H1 (cell line): ENCODE results near the gene DIP2C. TPM values are rescaled to one million over a fixed set of nuclear protein-coding genes. Genes with fewer than 3 reads are reported as not detected.

Experiments used
- CTCF ChIA-PET: fragments of 300-600 bp; sonication (Branson Sonifier 250); formaldehyde crosslinking; loops from one replicate; lab custom pipeline; 2021; ENCODE audit not compliant: partially characterized antibody; lab: Charles Lee
- POLR2A ChIA-PET: fragments of 300-600 bp; sonication (Branson Sonifier 250); formaldehyde crosslinking; loops from one replicate; lab custom pipeline; 2021; ENCODE audit warnings: inconsistent platforms; ENCODE audit not compliant: partially characterized antibody; lab: Charles Lee
- DNase-seq, 2 experiments: peaks; one replicate each; pipeline versions ENCODE4 v3.0.0 to v3.0.0-alpha.2; 2010 to 2022; ENCODE audit warnings: low spot score in 2 of 2, low read depth in 1 of 2, mixed read lengths in 1 of 2
- FAIRE-seq: peaks from 2 replicates; lab custom pipeline; 2011; peaks lifted over from hg19 to GRCh38; lab: Jason Lieb, UNC
- H2AFZ ChIP-seq: 2 replicates; pipeline ENCODE4 v1.8.1; 2012; ENCODE audit warnings: low read length, inconsistent platforms
- H2AK5ac ChIP-seq: 2 replicates; pipeline ENCODE4 v1.6.1; 2013; ENCODE audit warnings: low read depth, low read length
- H2BK120ac ChIP-seq: replicated peaks from 2 replicates; pipeline ENCODE3; 2013; ENCODE audit warnings: low read depth, low read length, inconsistent platforms
- H2BK12ac ChIP-seq: 2 replicates; pipeline ENCODE4 v1.6.1; 2013; ENCODE audit warnings: low read depth, low read length
- H2BK15ac ChIP-seq: 2 replicates; pipeline ENCODE4 v1.6.1; 2013; ENCODE audit warnings: low read length
- H2BK20ac ChIP-seq: 2 replicates; pipeline ENCODE4 v1.6.1; 2013; ENCODE audit warnings: low read length
- H2BK5ac ChIP-seq: 2 replicates; pipeline ENCODE4 v1.6.1; 2013; ENCODE audit warnings: low read depth, low read length
- H3K14ac ChIP-seq: 2 replicates; pipeline ENCODE4 v1.6.1; 2013; ENCODE audit warnings: inconsistent platforms; ENCODE audit not compliant: insufficient read length
- H3K18ac ChIP-seq: 2 replicates; pipeline ENCODE4 v1.6.1; 2013; ENCODE audit warnings: low read length; ENCODE audit errors: extremely low read depth
- H3K23ac ChIP-seq: 2 replicates; pipeline ENCODE4 v1.6.1; 2013; ENCODE audit warnings: inconsistent platforms; ENCODE audit not compliant: insufficient read length
- H3K23me2 ChIP-seq: 2 replicates; pipeline ENCODE4 v1.6.1; 2013; ENCODE audit warnings: low read depth, low read length
- H3K27ac ChIP-seq: 2 replicates; pipeline ENCODE4 v1.6.1; 2011; ENCODE audit warnings: low read depth, low read length, inconsistent platforms
- H3K27me3 ChIP-seq, 4 experiments: replicated peaks in 1 of 4; 1 replicate in 1 of 4; 2 replicates in 3 of 4; pipeline versions ENCODE4 v1.6.1 to v1.8.1; 2011 to 2013; ENCODE audit warnings: low read length in 3 of 4, mild to moderate bottlenecking in 3 of 4, inconsistent platforms in 2 of 4, mixed read lengths in 2 of 4, moderate library complexity in 1 of 4; ENCODE audit not compliant: control insufficient read depth in 3 of 4, insufficient read depth in 3 of 4; ENCODE audit errors: extremely low read depth in 1 of 4
- H3K36me3 ChIP-seq, 4 experiments: 2 replicates each; pipeline versions ENCODE4 v1.6.1 to v1.8.1; 2011 to 2013; ENCODE audit warnings: mild to moderate bottlenecking in 4 of 4, low read length in 3 of 4, moderate library complexity in 2 of 4, control low read depth in 1 of 4, inconsistent platforms in 1 of 4; ENCODE audit not compliant: insufficient read depth in 4 of 4, control insufficient read depth in 2 of 4
- H3K4ac ChIP-seq: replicated peaks from 2 replicates; pipeline ENCODE3; 2013; ENCODE audit warnings: low read length, low read depth, mixed read lengths, inconsistent platforms; ENCODE audit not compliant: insufficient read length
- H3K4me1 ChIP-seq, 4 experiments: replicated peaks in 1 of 4; 1 replicate in 1 of 4; 2 replicates in 3 of 4; pipeline versions ENCODE4 v1.6.1 to v1.8.1; 2011 to 2013; ENCODE audit warnings: low read length in 3 of 4, inconsistent platforms in 2 of 4, mixed read lengths in 1 of 4; ENCODE audit not compliant: insufficient read depth in 4 of 4, control insufficient read depth in 3 of 4
- H3K4me2 ChIP-seq, 2 experiments: 2 replicates each; pipeline versions ENCODE4 v1.6.1 to v1.8.1; 2011 to 2013; ENCODE audit warnings: low read depth in 2 of 2, low read length in 2 of 2, control low read depth in 1 of 2, inconsistent platforms in 1 of 2, mild to moderate bottlenecking in 1 of 2; ENCODE audit not compliant: insufficient read depth in 1 of 2
- H3K4me3 ChIP-seq, 4 experiments: fragments of 200-600, 300-600 bp in 1 of 4; sonication (generic), shearing (Covaris generic), sonication (Bioruptor Twin) in 1 of 4; 2 replicates each; pipeline versions ENCODE4 v1.5.1 to v1.8.1; 2011 to 2016; ENCODE audit warnings: low read length in 4 of 4, low read depth in 3 of 4, control low read depth in 2 of 4, inconsistent platforms in 2 of 4, mild to moderate bottlenecking in 2 of 4, mixed read lengths in 1 of 4, moderate library complexity in 1 of 4; ENCODE audit not compliant: insufficient read depth in 2 of 4; ENCODE audit errors: extremely low read depth in 1 of 4
- H3K56ac ChIP-seq: replicated peaks from 2 replicates; pipeline ENCODE3; 2013; ENCODE audit warnings: low read depth, mild to moderate bottlenecking, mixed read lengths, low read length, inconsistent platforms; ENCODE audit not compliant: insufficient read length
- H3K79me1 ChIP-seq: 2 replicates; pipeline ENCODE4 v1.6.1; 2013; ENCODE audit warnings: low read depth, low read length, control low read depth
- H3K79me2 ChIP-seq, 2 experiments: 2 replicates each; pipeline versions ENCODE4 v1.6.1 to v1.8.1; 2012 to 2013; ENCODE audit warnings: low read length in 2 of 2, mild to moderate bottlenecking in 2 of 2, inconsistent platforms in 1 of 2; ENCODE audit not compliant: insufficient read depth in 2 of 2, control insufficient read depth in 1 of 2
- H3K9ac ChIP-seq, 4 experiments: replicated peaks in 1 of 4; 1 replicate in 1 of 4; 2 replicates in 3 of 4; pipeline versions ENCODE4 v1.6.1 to v1.8.1; 2011 to 2013; ENCODE audit warnings: low read depth in 3 of 4, low read length in 3 of 4, control low read depth in 2 of 4, mild to moderate bottlenecking in 2 of 4, moderate library complexity in 2 of 4, inconsistent platforms in 1 of 4; ENCODE audit errors: extremely low read depth in 1 of 4
- H3K9me3 ChIP-seq, 2 experiments: 2 replicates each; pipeline versions ENCODE4 v1.6.1 to v1.8.1; 2012 to 2013; ENCODE audit warnings: mild to moderate bottlenecking in 2 of 2, moderate library complexity in 2 of 2, control low read depth in 1 of 2, inconsistent platforms in 1 of 2, low read depth in 1 of 2, low read length in 1 of 2, mixed read lengths in 1 of 2; ENCODE audit not compliant: insufficient read depth in 2 of 2
- H4K20me1 ChIP-seq, 2 experiments: replicated peaks in 1 of 2; 2 replicates each; pipeline versions ENCODE3 to v1.8.1; 2011 to 2013; ENCODE audit warnings: inconsistent platforms in 2 of 2, low read length in 2 of 2, mild to moderate bottlenecking in 1 of 2; ENCODE audit not compliant: insufficient read depth in 2 of 2, control insufficient read depth in 1 of 2
- H4K5ac ChIP-seq: 2 replicates; pipeline ENCODE4 v1.6.1; 2013; ENCODE audit warnings: low read length, low read depth, mixed read lengths, inconsistent platforms; ENCODE audit not compliant: insufficient read length
- H4K8ac ChIP-seq: 2 replicates; pipeline ENCODE4 v1.8.0; 2013; ENCODE audit warnings: mild to moderate bottlenecking, moderate library complexity, low read length, inconsistent platforms; ENCODE audit not compliant: insufficient read depth; ENCODE audit errors: extremely low read depth
- H4K91ac ChIP-seq: replicated peaks from 2 replicates; pipeline ENCODE3; 2013; ENCODE audit warnings: low read length, mixed read lengths, inconsistent platforms; ENCODE audit not compliant: insufficient read length
- RBBP5 ChIP-seq: IDR thresholded peaks from 2 replicates; pipeline ENCODE4 v1.7.1; 2012; ENCODE audit warnings: low read depth, mild to moderate bottlenecking, inconsistent platforms, low read length, moderate library complexity, borderline replicate concordance
- SAP30 ChIP-seq: fragments of 300-600 bp; sonication (generic); IDR thresholded peaks from 2 replicates; pipeline ENCODE4 v1.7.1; 2012; ENCODE audit warnings: low read length, moderate library complexity, mild to moderate bottlenecking, inconsistent platforms; ENCODE audit not compliant: insufficient read depth, insufficient replicate concordance
- TBP ChIP-seq: IDR thresholded peaks from 2 replicates; pipeline ENCODE4 v1.6.1; 2011; ENCODE audit warnings: low read depth, low read length, improper control_type of control experiment
- WGBS, 2 experiments: shearing (Covaris generic) in 1 of 2; methylation state at CpG; one replicate each; pipeline versions ENCODE4 v1.1.6 to v1.1.7; 2013 to 2015; ENCODE audit warnings: low lambda C conversion rate in 2 of 2, mixed read lengths in 2 of 2, inconsistent platforms in 1 of 2, low coverage in 1 of 2, missing lambda C conversion rate in 1 of 2; ENCODE audit not compliant: insufficient replicate concordance in 2 of 2, insufficient coverage in 1 of 2, insufficient read length in 1 of 2; ENCODE audit errors: extremely low coverage in 1 of 2, missing lambda C conversion rate in 1 of 2; 5-methylcytosine and 5-hydroxymethylcytosine counted together
- polyA plus RNA-seq, 7 experiments: library from polyadenylated mRNA; depleted of rRNA in 3 of 7; stranded (reverse) in 5 of 7; unstranded in 2 of 7; fragments of >200 nt in 5 of 7; fragments of 200-250 nt in 2 of 7; gene quantifications; 1 replicate in 5 of 7; 2 replicates in 1 of 7; 4 replicates in 1 of 7; pipeline versions ENCODE4 v1.2.1 to v1.2.3, GENCODE V29; 2011 to 2013; ENCODE audit warnings: missing spikeins in 2 of 7, mixed read lengths in 2 of 7
- total RNA-seq: library from RNA; stranded (reverse); fragmentation: NEBNext Ultra II Directional; extraction: Animal tissue kit (Norgen Biotek cat#: 25700); gene quantifications from 2 replicates; pipeline ENCODE4 v1.2.1, GENCODE V29; 2021

DIP2C gene
- total and polyA plus RNA-seq, 2 of the 8 experiments (the other 6 are each of a cell fraction or from before 2014, with no cell fraction given), result 3.8 to 9.3 TPM

GRCh38 chr10:628386-629045, 61.0 kb downstream of the DIP2C start:
- Histone ChIP-seq H3K79me2 (peaks cover 0 to 4% of the 10 kb centered on the region in 2 experiments; a peak in 1 of 4 replicates), H2BK12ac (no peak overlapping the region), H3K4me2 (no peak overlapping the region), H4K8ac (no peak overlapping the region), H4K5ac (no peak overlapping the region), H2BK20ac (no peak overlapping the region), H3K27ac (no peak overlapping the region), H3K56ac (no peak overlapping the region), H3K9me3 (no peaks in the 10 kb centered on the region; a peak in 1 of 4 replicates), H3K4me3 (no peak overlapping the region), H2BK5ac (no peak overlapping the region; the same call in 1 of the 2 replicates), H2AK5ac (no peak overlapping the region), H2BK120ac (no peak overlapping the region), H3K36me3 (no peaks in the 10 kb centered on the region), H2BK15ac (no peak overlapping the region), H3K4me1 (peaks cover 5 to 25% (median 19%) of the 10 kb centered on the region in 4 experiments), H3K14ac (no peak overlapping the region), H3K18ac (no peak overlapping the region), H3K23me2 (no peaks in the 10 kb centered on the region), H3K9ac (no peak overlapping the region), H4K91ac (no peak overlapping the region), H4K20me1 (peaks cover 7 to 15% of the 10 kb centered on the region in 2 experiments), H3K79me1 (peaks cover 8% of the 10 kb centered on the region; the same call in 1 of the 2 replicates), H3K23ac (no peak overlapping the region), H3K4ac (no peak overlapping the region), H3K27me3 (no peaks in the 10 kb centered on the region), H2AFZ (no peak overlapping the region)
- no peak for DNase-seq
- 93% methylated on average over 19 of the region's 19 CpGs; no CpG with 5 or more reads in 1 of the 2 experiments for WGBS, 2 experiments
- CTCF ChIA-PET, result no interaction called here
- no peak for FAIRE-seq
- POLR2A ChIA-PET, result no interaction called here
- TF ChIP-seq RBBP5, result no peak
- TF ChIP-seq TBP, result no peak
- TF ChIP-seq SAP30, result no peak
